Heart left ventricle (tissue), 16 donors: ENCODE results near the gene GGA2. TPM values are rescaled to one million over a fixed set of nuclear protein-coding genes. Genes with fewer than 3 reads are reported as not detected.
A peak's percentile ranks its signal among the peaks of the same experiment; 100 is the strongest.
"Not testable (repeated sequence)": the region's sequence is repeated elsewhere in the genome, so short reads cannot be mapped to it uniquely, and the experiment has no call there.

Experiments
- ATAC-seq, 4 donors: fragments of 200-7000 bp; cut with Tn5 transposase; one replicate each; pipeline ENCODE4 v1.9.1; 2020 to 2022; ENCODE audit warnings: moderate library complexity in 4 of 4, mild to moderate bottlenecking in 3 of 4, moderate number of reproducible peaks in 1 of 4
- DNase-seq, 5 donors: peaks; one replicate each; pipeline ENCODE4 v3.0.0-alpha.2; 2020
- H3K27ac ChIP-seq, 12 donors: fragments of 200-600 bp; sonication (generic) in 4 of 12; one replicate each; pipeline versions ENCODE4 v1.5.0 to v1.8.0; 2016 to 2022; ENCODE audit warnings: mild to moderate bottlenecking in 2 of 12
- H3K27me3 ChIP-seq, 9 donors: fragments of 200-600 bp; sonication (generic) in 2 of 9; one replicate each; pipeline versions ENCODE4 v1.5.1 to v1.8.0; 2016 to 2022; ENCODE audit warnings: mild to moderate bottlenecking in 3 of 9
- H3K36me3 ChIP-seq, 9 donors: fragments of 200-600 bp; sonication (generic) in 2 of 9; one replicate each; pipeline versions ENCODE4 v1.5.0 to v1.8.0; 2018 to 2022; ENCODE audit warnings: mild to moderate bottlenecking in 2 of 9
- H3K4me1 ChIP-seq, 12 donors: fragments of 200-600 bp; sonication (generic) in 4 of 12; one replicate each; pipeline versions ENCODE4 v1.5.0 to v1.8.0; 2016 to 2022; ENCODE audit warnings: mild to moderate bottlenecking in 3 of 12
- H3K4me3 ChIP-seq, 12 donors: fragments of 200-600 bp; sonication (generic) in 4 of 12; one replicate each; pipeline versions ENCODE4 v1.5.0 to v1.8.0; 2017 to 2022; ENCODE audit warnings: mild to moderate bottlenecking in 9 of 12, moderate library complexity in 4 of 12
- H3K9me3 ChIP-seq, 12 donors: fragments of 200-600 bp; sonication (generic) in 4 of 12; one replicate each; pipeline versions ENCODE4 v1.5.0 to v1.8.0; 2016 to 2022; ENCODE audit warnings: mild to moderate bottlenecking in 1 of 12
- POLR2A ChIP-seq, 2 donors: fragments of 450-650 bp; IDR thresholded peaks; one replicate each; pipeline ENCODE4 v1.6.1; 2017; ENCODE audit warnings: antibody characterized with exemption in 2 of 2, mild to moderate bottlenecking in 2 of 2, moderate library complexity in 2 of 2
- WGBS, 4 donors: extraction: QIAGEN DNeasy Blood & Tissue Kit in 2 of 4; methylation state at CpG; one replicate each; pipeline versions ENCODE4 v1.1.5 to v1.1.7; 2013 to 2018; 5-methylcytosine and 5-hydroxymethylcytosine counted together
- intact Hi-C, 10 donors: fragments of 100-400 bp; cut with DNase I; formaldehyde crosslinking; loops; one replicate each; pipeline versions ENCODE4 v1.11.1 to v1.14.2; 2022
- polyA plus RNA-seq, 2 donors: library from polyadenylated mRNA; stranded (reverse); fragments of 200-250 nt; gene quantifications; one replicate each; pipeline ENCODE4 v1.2.3, GENCODE V29; 2013
- total RNA-seq, 9 donors: library from RNA; depleted of rRNA in 2 of 9; stranded (reverse); fragments of >200 nt in 2 of 9; fragmentation: NEBNext Ultra II Directional in 3 of 9; extraction: Animal tissue kit (Norgen Biotek cat#: 25700) in 3 of 9; gene quantifications; one replicate each; pipeline versions ENCODE4 v1.1.0 to v1.2.4, GENCODE V29; 2016 to 2023
- TF ChIP-seq, protein P1 (sequence below), 12 donors: fragments of 200-600 bp; sonication (generic) in 4 of 12; IDR thresholded peaks; one replicate each; pipeline versions ENCODE4 v1.5.0 to v1.8.0; 2018 to 2022; ENCODE audit warnings: antibody characterized with exemption in 12 of 12, mild to moderate bottlenecking in 5 of 12
- donor health status: ischemic (EF 13 %, LVEDD 7.1; RV severe dilation, severe dysfunction).
- donor health status: healthy with polysubstance abuse.
- donor health status: DM: no; HTN: yes; CAD: no.
- donor health status: DM: no; HTN: no; CAD: no.
- donor health status: ischemic (EF 25% LVEDD 6.9; RV normal size, moderate dysfunction).
- donor health status: ischemic (EF 25% LVEDD 5.7; RV mildly dilated, moderate dysfunction).
- donor health status: healthy.
- donor health status: DM: yes; HTN: yes; CAD: no.
- donor health status: ischemic (EF 35%, LVEDD 5.7; RV mildly dilated, moderate dysfunction).
- donor health status: nonischemic (EF 11% LVEDD 7.7; RV severe dilation, severe dysfunction).
- donor health status: DM: yes; HTN: yes; CAD: no.
- donor health status: PGD.
- donor health status: ischemic (EF 29% LVEDD 5.4; RV normal size, mild dysfunction).
- donor health status: nonischemic (EF 23%, LVEDD 6.1; RV moderate dilation, normal function).

The GGA2 gene
- total and polyA plus RNA-seq, 11 donors = 17.9 to 73.8 (median 46.6) TPM

GRCh38 chr16:23466162-23466885, 44.0 kb downstream of the GGA2 start:
- peak in 1 of 5 donors; percentile 57 for DNase-seq
- 71 to 82% (median 74%) methylated on average over 4 of the region's 4 CpGs for WGBS, 4 donors
- peak in 3 of 4 donors; percentile 16 to 67 (median 64) for ATAC-seq
- H3K36me3 ChIP-seq = peaks cover 0 to 71% (median 58%) of the 10 kb centered on the region in 9 donors
- H3K4me1 ChIP-seq = peaks cover 0 to 29% (median 6%) of the 10 kb centered on the region in 12 donors
- TF ChIP-seq POLR2A (IDR thresholded peaks at IDR 0.05) = no peak
- TF ChIP-seq, protein P1, sequence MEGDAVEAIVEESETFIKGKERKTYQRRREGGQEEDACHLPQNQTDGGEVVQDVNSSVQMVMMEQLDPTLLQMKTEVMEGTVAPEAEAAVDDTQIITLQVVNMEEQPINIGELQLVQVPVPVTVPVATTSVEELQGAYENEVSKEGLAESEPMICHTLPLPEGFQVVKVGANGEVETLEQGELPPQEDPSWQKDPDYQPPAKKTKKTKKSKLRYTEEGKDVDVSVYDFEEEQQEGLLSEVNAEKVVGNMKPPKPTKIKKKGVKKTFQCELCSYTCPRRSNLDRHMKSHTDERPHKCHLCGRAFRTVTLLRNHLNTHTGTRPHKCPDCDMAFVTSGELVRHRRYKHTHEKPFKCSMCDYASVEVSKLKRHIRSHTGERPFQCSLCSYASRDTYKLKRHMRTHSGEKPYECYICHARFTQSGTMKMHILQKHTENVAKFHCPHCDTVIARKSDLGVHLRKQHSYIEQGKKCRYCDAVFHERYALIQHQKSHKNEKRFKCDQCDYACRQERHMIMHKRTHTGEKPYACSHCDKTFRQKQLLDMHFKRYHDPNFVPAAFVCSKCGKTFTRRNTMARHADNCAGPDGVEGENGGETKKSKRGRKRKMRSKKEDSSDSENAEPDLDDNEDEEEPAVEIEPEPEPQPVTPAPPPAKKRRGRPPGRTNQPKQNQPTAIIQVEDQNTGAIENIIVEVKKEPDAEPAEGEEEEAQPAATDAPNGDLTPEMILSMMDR (IDR thresholded peaks at IDR 0.05) = no peak
- no peaks in the 10 kb centered on the region for H3K27me3 ChIP-seq
- no peaks in the 10 kb centered on the region for H3K9me3 ChIP-seq
- intact Hi-C loops = no loop called here
- peak overlapping the region in 1 of 12 donors; percentile 51 for H3K27ac ChIP-seq
- no peak overlapping the region for H3K4me3 ChIP-seq

GRCh38 chr16:23465179-23465578, 45.1 kb downstream of the GGA2 start:
- DNase-seq (no peak), ATAC-seq (no peak)
- H3K4me3 ChIP-seq = no peak overlapping the region
- H3K36me3 ChIP-seq = peaks cover 0 to 59% (median 51%) of the 10 kb centered on the region in 9 donors
- no peak overlapping the region for H3K27ac ChIP-seq
- WGBS, 4 donors = 72 to 89% (median 85%) methylated on average over 2 of the region's 2 CpGs
- H3K4me1 ChIP-seq = peaks cover 0 to 29% (median 6%) of the 10 kb centered on the region in 12 donors
- intact Hi-C loops = no loop called here
- no peaks in the 10 kb centered on the region for H3K27me3 ChIP-seq
- TF ChIP-seq, protein P1 (IDR thresholded peaks at IDR 0.05) = no peak
- TF ChIP-seq POLR2A (IDR thresholded peaks at IDR 0.05) = no peak
- no peaks in the 10 kb centered on the region for H3K9me3 ChIP-seq

DNA sequence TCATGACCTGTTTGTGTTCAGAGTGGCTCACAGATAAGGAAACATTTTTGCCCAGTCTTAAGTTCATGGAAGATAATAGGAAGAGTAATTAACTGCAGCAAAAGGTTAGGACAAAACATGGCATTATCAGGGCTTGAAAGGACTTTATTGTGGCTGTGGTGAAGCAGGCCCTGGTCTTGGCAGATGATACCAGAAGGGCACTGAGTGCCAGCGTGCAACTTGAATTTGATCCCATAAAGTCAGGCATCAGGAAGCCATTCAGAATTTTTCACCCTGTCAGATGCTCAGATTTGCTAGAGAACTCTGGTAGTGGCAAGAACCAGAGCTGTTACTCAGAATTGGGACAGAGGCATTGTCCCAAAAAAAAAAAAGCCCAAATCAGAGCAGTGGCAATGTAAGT, 46.1 kb downstream of the GGA2 start:
- H3K4me1 ChIP-seq = peaks cover 0 to 29% (median 6%) of the 10 kb centered on the region in 12 donors
- H3K36me3 ChIP-seq = peaks cover 0 to 50% (median 41%) of the 10 kb centered on the region in 9 donors
- TF ChIP-seq POLR2A (IDR thresholded peaks at IDR 0.05) = no peak
- TF ChIP-seq, protein P1 (IDR thresholded peaks at IDR 0.05) = no peak
- H3K27me3 ChIP-seq = no peaks in the 10 kb centered on the region
- H3K9me3 ChIP-seq = no peaks in the 10 kb centered on the region
- no peak for DNase-seq
- peak in 2 of 4 donors; percentile 34 to 50 for ATAC-seq
- WGBS, 4 donors = 40 to 69% (median 57%) methylated on average over 1 of the region's 1 CpG
- intact Hi-C loops = no loop called here
- peak overlapping the region in 7 of 12 donors; percentile 1 to 51 (median 30) for H3K27ac ChIP-seq
- no peak overlapping the region for H3K4me3 ChIP-seq

DNA sequence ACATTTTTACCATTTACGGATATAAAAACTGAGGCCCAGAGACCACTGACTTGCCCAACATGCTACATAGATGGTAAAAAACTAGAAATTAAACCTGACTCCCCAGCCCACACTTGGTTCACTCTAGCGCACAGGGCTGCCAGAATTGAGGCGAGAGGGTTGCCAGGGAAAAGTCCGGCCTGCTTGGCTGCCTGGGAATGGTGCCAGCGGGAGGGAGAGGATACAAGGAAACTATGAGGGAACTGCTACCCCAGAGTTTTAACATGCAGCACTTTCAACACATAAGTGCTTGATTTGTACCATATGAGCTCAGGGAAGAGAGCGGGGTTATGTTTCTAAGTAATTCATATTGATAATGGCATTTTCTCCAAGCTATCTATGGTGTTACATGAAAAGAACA, 47.3 kb downstream of the GGA2 start:
- peaks cover 0 to 38% (median 29%) of the 10 kb centered on the region in 9 donors for H3K36me3 ChIP-seq
- intact Hi-C loops, H3K27me3 ChIP-seq, H3K9me3 ChIP-seq, H3K4me3 ChIP-seq: not testable (repeated sequence)
- ATAC-seq (peak; percentile 60 to 84 (median 80)), DNase-seq (peak; percentile 82 to 90 (median 88))
- 15 to 31% (median 22%) methylated on average over 5 to 6 of the region's 6 CpGs for WGBS, 4 donors
- H3K4me1 ChIP-seq = peaks cover 0 to 29% (median 6%) of the 10 kb centered on the region in 12 donors
- peak overlapping the region in 7 of 12 donors; percentile 12 to 57 (median 39) for H3K27ac ChIP-seq
